H1 (cell line): Measurements from ENCODE around the gene ZNF44. TPM values are rescaled to one million over a fixed set of nuclear protein-coding genes. Genes with fewer than 3 reads are reported as not detected.

Source experiments
- CTCF ChIA-PET: fragments of 300-600 bp; sonication (Branson Sonifier 250); formaldehyde crosslinking; loops from one replicate; lab custom pipeline; 2021; ENCODE audit not compliant: partially characterized antibody; lab: Charles Lee
- POLR2A ChIA-PET: fragments of 300-600 bp; sonication (Branson Sonifier 250); formaldehyde crosslinking; loops from one replicate; lab custom pipeline; 2021; ENCODE audit warnings: inconsistent platforms; ENCODE audit not compliant: partially characterized antibody; lab: Charles Lee
- DNase-seq, 2 experiments: peaks; one replicate each; pipeline versions ENCODE4 v3.0.0 to v3.0.0-alpha.2; 2010 to 2022; ENCODE audit warnings: low spot score in 2 of 2, low read depth in 1 of 2, mixed read lengths in 1 of 2
- FAIRE-seq: peaks from 2 replicates; lab custom pipeline; 2011; peaks lifted over from hg19 to GRCh38; lab: Jason Lieb, UNC
- H2AFZ ChIP-seq: 2 replicates; pipeline ENCODE4 v1.8.1; 2012; ENCODE audit warnings: low read length, inconsistent platforms
- H2AK5ac ChIP-seq: 2 replicates; pipeline ENCODE4 v1.6.1; 2013; ENCODE audit warnings: low read depth, low read length
- H2BK120ac ChIP-seq: replicated peaks from 2 replicates; pipeline ENCODE3; 2013; ENCODE audit warnings: low read depth, low read length, inconsistent platforms
- H2BK12ac ChIP-seq: 2 replicates; pipeline ENCODE4 v1.6.1; 2013; ENCODE audit warnings: low read depth, low read length
- H2BK15ac ChIP-seq: 2 replicates; pipeline ENCODE4 v1.6.1; 2013; ENCODE audit warnings: low read length
- H2BK20ac ChIP-seq: 2 replicates; pipeline ENCODE4 v1.6.1; 2013; ENCODE audit warnings: low read length
- H2BK5ac ChIP-seq: 2 replicates; pipeline ENCODE4 v1.6.1; 2013; ENCODE audit warnings: low read depth, low read length
- H3K14ac ChIP-seq: 2 replicates; pipeline ENCODE4 v1.6.1; 2013; ENCODE audit warnings: inconsistent platforms; ENCODE audit not compliant: insufficient read length
- H3K18ac ChIP-seq: 2 replicates; pipeline ENCODE4 v1.6.1; 2013; ENCODE audit warnings: low read length; ENCODE audit errors: extremely low read depth
- H3K23ac ChIP-seq: 2 replicates; pipeline ENCODE4 v1.6.1; 2013; ENCODE audit warnings: inconsistent platforms; ENCODE audit not compliant: insufficient read length
- H3K23me2 ChIP-seq: 2 replicates; pipeline ENCODE4 v1.6.1; 2013; ENCODE audit warnings: low read depth, low read length
- H3K27ac ChIP-seq: 2 replicates; pipeline ENCODE4 v1.6.1; 2011; ENCODE audit warnings: low read depth, low read length, inconsistent platforms
- H3K27me3 ChIP-seq, 4 experiments: replicated peaks in 1 of 4; 1 replicate in 1 of 4; 2 replicates in 3 of 4; pipeline versions ENCODE4 v1.6.1 to v1.8.1; 2011 to 2013; ENCODE audit warnings: low read length in 3 of 4, mild to moderate bottlenecking in 3 of 4, inconsistent platforms in 2 of 4, mixed read lengths in 2 of 4, moderate library complexity in 1 of 4; ENCODE audit not compliant: control insufficient read depth in 3 of 4, insufficient read depth in 3 of 4; ENCODE audit errors: extremely low read depth in 1 of 4
- H3K36me3 ChIP-seq, 4 experiments: 2 replicates each; pipeline versions ENCODE4 v1.6.1 to v1.8.1; 2011 to 2013; ENCODE audit warnings: mild to moderate bottlenecking in 4 of 4, low read length in 3 of 4, moderate library complexity in 2 of 4, control low read depth in 1 of 4, inconsistent platforms in 1 of 4; ENCODE audit not compliant: insufficient read depth in 4 of 4, control insufficient read depth in 2 of 4
- H3K4ac ChIP-seq: replicated peaks from 2 replicates; pipeline ENCODE3; 2013; ENCODE audit warnings: low read length, low read depth, mixed read lengths, inconsistent platforms; ENCODE audit not compliant: insufficient read length
- H3K4me1 ChIP-seq, 4 experiments: replicated peaks in 1 of 4; 1 replicate in 1 of 4; 2 replicates in 3 of 4; pipeline versions ENCODE4 v1.6.1 to v1.8.1; 2011 to 2013; ENCODE audit warnings: low read length in 3 of 4, inconsistent platforms in 2 of 4, mixed read lengths in 1 of 4; ENCODE audit not compliant: insufficient read depth in 4 of 4, control insufficient read depth in 3 of 4
- H3K4me2 ChIP-seq, 2 experiments: 2 replicates each; pipeline versions ENCODE4 v1.6.1 to v1.8.1; 2011 to 2013; ENCODE audit warnings: low read depth in 2 of 2, low read length in 2 of 2, control low read depth in 1 of 2, inconsistent platforms in 1 of 2, mild to moderate bottlenecking in 1 of 2; ENCODE audit not compliant: insufficient read depth in 1 of 2
- H3K4me3 ChIP-seq, 4 experiments: fragments of 200-600, 300-600 bp in 1 of 4; sonication (generic), shearing (Covaris generic), sonication (Bioruptor Twin) in 1 of 4; 2 replicates each; pipeline versions ENCODE4 v1.5.1 to v1.8.1; 2011 to 2016; ENCODE audit warnings: low read length in 4 of 4, low read depth in 3 of 4, control low read depth in 2 of 4, inconsistent platforms in 2 of 4, mild to moderate bottlenecking in 2 of 4, mixed read lengths in 1 of 4, moderate library complexity in 1 of 4; ENCODE audit not compliant: insufficient read depth in 2 of 4; ENCODE audit errors: extremely low read depth in 1 of 4
- H3K56ac ChIP-seq: replicated peaks from 2 replicates; pipeline ENCODE3; 2013; ENCODE audit warnings: low read depth, mild to moderate bottlenecking, mixed read lengths, low read length, inconsistent platforms; ENCODE audit not compliant: insufficient read length
- H3K79me1 ChIP-seq: 2 replicates; pipeline ENCODE4 v1.6.1; 2013; ENCODE audit warnings: low read depth, low read length, control low read depth
- H3K79me2 ChIP-seq, 2 experiments: 2 replicates each; pipeline versions ENCODE4 v1.6.1 to v1.8.1; 2012 to 2013; ENCODE audit warnings: low read length in 2 of 2, mild to moderate bottlenecking in 2 of 2, inconsistent platforms in 1 of 2; ENCODE audit not compliant: insufficient read depth in 2 of 2, control insufficient read depth in 1 of 2
- H3K9ac ChIP-seq, 4 experiments: replicated peaks in 1 of 4; 1 replicate in 1 of 4; 2 replicates in 3 of 4; pipeline versions ENCODE4 v1.6.1 to v1.8.1; 2011 to 2013; ENCODE audit warnings: low read depth in 3 of 4, low read length in 3 of 4, control low read depth in 2 of 4, mild to moderate bottlenecking in 2 of 4, moderate library complexity in 2 of 4, inconsistent platforms in 1 of 4; ENCODE audit errors: extremely low read depth in 1 of 4
- H3K9me3 ChIP-seq, 2 experiments: 2 replicates each; pipeline versions ENCODE4 v1.6.1 to v1.8.1; 2012 to 2013; ENCODE audit warnings: mild to moderate bottlenecking in 2 of 2, moderate library complexity in 2 of 2, control low read depth in 1 of 2, inconsistent platforms in 1 of 2, low read depth in 1 of 2, low read length in 1 of 2, mixed read lengths in 1 of 2; ENCODE audit not compliant: insufficient read depth in 2 of 2
- H4K20me1 ChIP-seq, 2 experiments: replicated peaks in 1 of 2; 2 replicates each; pipeline versions ENCODE3 to v1.8.1; 2011 to 2013; ENCODE audit warnings: inconsistent platforms in 2 of 2, low read length in 2 of 2, mild to moderate bottlenecking in 1 of 2; ENCODE audit not compliant: insufficient read depth in 2 of 2, control insufficient read depth in 1 of 2
- H4K5ac ChIP-seq: 2 replicates; pipeline ENCODE4 v1.6.1; 2013; ENCODE audit warnings: low read length, low read depth, mixed read lengths, inconsistent platforms; ENCODE audit not compliant: insufficient read length
- H4K8ac ChIP-seq: 2 replicates; pipeline ENCODE4 v1.8.0; 2013; ENCODE audit warnings: mild to moderate bottlenecking, moderate library complexity, low read length, inconsistent platforms; ENCODE audit not compliant: insufficient read depth; ENCODE audit errors: extremely low read depth
- H4K91ac ChIP-seq: replicated peaks from 2 replicates; pipeline ENCODE3; 2013; ENCODE audit warnings: low read length, mixed read lengths, inconsistent platforms; ENCODE audit not compliant: insufficient read length
- ATF3 ChIP-seq: IDR thresholded peaks from 2 replicates; pipeline ENCODE4 v1.6.1; 2011; ENCODE audit warnings: low read depth, mild to moderate bottlenecking, low read length; ENCODE audit not compliant: insufficient read depth
- CREB1 ChIP-seq: IDR thresholded peaks from 2 replicates; pipeline ENCODE4 v1.6.1; 2012; ENCODE audit warnings: inconsistent platforms
- SP1 ChIP-seq: IDR thresholded peaks from 2 replicates; pipeline ENCODE4 v1.6.1; 2011; ENCODE audit warnings: low read depth, low read length
- WGBS, 2 experiments: shearing (Covaris generic) in 1 of 2; methylation state at CpG; one replicate each; pipeline versions ENCODE4 v1.1.6 to v1.1.7; 2013 to 2015; ENCODE audit warnings: low lambda C conversion rate in 2 of 2, mixed read lengths in 2 of 2, inconsistent platforms in 1 of 2, low coverage in 1 of 2, missing lambda C conversion rate in 1 of 2; ENCODE audit not compliant: insufficient replicate concordance in 2 of 2, insufficient coverage in 1 of 2, insufficient read length in 1 of 2; ENCODE audit errors: extremely low coverage in 1 of 2, missing lambda C conversion rate in 1 of 2; 5-methylcytosine and 5-hydroxymethylcytosine counted together
- polyA plus RNA-seq, 7 experiments: library from polyadenylated mRNA; depleted of rRNA in 3 of 7; stranded (reverse) in 5 of 7; unstranded in 2 of 7; fragments of >200 nt in 5 of 7; fragments of 200-250 nt in 2 of 7; gene quantifications; 1 replicate in 5 of 7; 2 replicates in 1 of 7; 4 replicates in 1 of 7; pipeline versions ENCODE4 v1.2.1 to v1.2.3, GENCODE V29; 2011 to 2013; ENCODE audit warnings: missing spikeins in 2 of 7, mixed read lengths in 2 of 7
- total RNA-seq: library from RNA; stranded (reverse); fragmentation: NEBNext Ultra II Directional; extraction: Animal tissue kit (Norgen Biotek cat#: 25700); gene quantifications from 2 replicates; pipeline ENCODE4 v1.2.1, GENCODE V29; 2021

The ZNF44 gene
- total and polyA plus RNA-seq, 2 of the 8 experiments (the other 6 are each of a cell fraction or from before 2014, with no cell fraction given), result 1.3 to 2.8 TPM

- no peak overlapping the region for H3K56ac ChIP-seq
- H3K27ac ChIP-seq, result no peak overlapping the region
- no peaks in the 10 kb centered on the region for H3K79me2 ChIP-seq
- no peak overlapping the region for H3K9ac ChIP-seq
- H2BK5ac ChIP-seq, result no peak overlapping the region
- H4K5ac ChIP-seq, result no peak overlapping the region
- FAIRE-seq, result no peak
- H2BK20ac ChIP-seq, result no peak overlapping the region
- no peak overlapping the region for H3K23ac ChIP-seq
- no peak overlapping the region for H4K8ac ChIP-seq
- H2AK5ac ChIP-seq, result no peak overlapping the region
- no peak overlapping the region for H2BK15ac ChIP-seq
- TF ChIP-seq ATF3, result no peak
- TF ChIP-seq CREB1, result no peak
- TF ChIP-seq SP1, result no peak
- H2BK120ac ChIP-seq, result no peak overlapping the region
- no peak overlapping the region for H3K4ac ChIP-seq
- H2BK12ac ChIP-seq, result no peak overlapping the region
- H2AFZ ChIP-seq, result no peak overlapping the region
- CTCF ChIA-PET, result interaction anchor here (0.7 kb wide), 1 partner anchor 230 kb away, joined by 3 read pairs; no protein-coding TSS in a partner anchor
- no peak overlapping the region for H4K91ac ChIP-seq
- 92% methylated on average over 3 of the region's 3 CpGs; no CpG with 5 or more reads in 1 of the 2 experiments for WGBS, 2 experiments
- H3K4me3 ChIP-seq, result no peak overlapping the region
- no peaks in the 10 kb centered on the region for H3K79me1 ChIP-seq
- H4K20me1 ChIP-seq, result no peaks in the 10 kb centered on the region
- H3K4me1 ChIP-seq, result no peaks in the 10 kb centered on the region
- no peak overlapping the region for H3K18ac ChIP-seq
- POLR2A ChIA-PET, result no interaction called here
- DNase-seq, result no peak
- no peak overlapping the region for H3K4me2 ChIP-seq
- H3K27me3 ChIP-seq, result no peaks in the 10 kb centered on the region
- no peak overlapping the region for H3K14ac ChIP-seq
- peaks cover 30 to 49% of the 10 kb centered on the region in 2 experiments for H3K9me3 ChIP-seq
- no peaks in the 10 kb centered on the region for H3K36me3 ChIP-seq
- H3K23me2 ChIP-seq, result no peaks in the 10 kb centered on the region
These were observed 39.3 kb downstream of the ZNF44 start for GRCh38 chr19:12255372-12255771.
